Measurements from ENCODE around the gene MAP7D1.

Gene MAP7D1

DNA sequence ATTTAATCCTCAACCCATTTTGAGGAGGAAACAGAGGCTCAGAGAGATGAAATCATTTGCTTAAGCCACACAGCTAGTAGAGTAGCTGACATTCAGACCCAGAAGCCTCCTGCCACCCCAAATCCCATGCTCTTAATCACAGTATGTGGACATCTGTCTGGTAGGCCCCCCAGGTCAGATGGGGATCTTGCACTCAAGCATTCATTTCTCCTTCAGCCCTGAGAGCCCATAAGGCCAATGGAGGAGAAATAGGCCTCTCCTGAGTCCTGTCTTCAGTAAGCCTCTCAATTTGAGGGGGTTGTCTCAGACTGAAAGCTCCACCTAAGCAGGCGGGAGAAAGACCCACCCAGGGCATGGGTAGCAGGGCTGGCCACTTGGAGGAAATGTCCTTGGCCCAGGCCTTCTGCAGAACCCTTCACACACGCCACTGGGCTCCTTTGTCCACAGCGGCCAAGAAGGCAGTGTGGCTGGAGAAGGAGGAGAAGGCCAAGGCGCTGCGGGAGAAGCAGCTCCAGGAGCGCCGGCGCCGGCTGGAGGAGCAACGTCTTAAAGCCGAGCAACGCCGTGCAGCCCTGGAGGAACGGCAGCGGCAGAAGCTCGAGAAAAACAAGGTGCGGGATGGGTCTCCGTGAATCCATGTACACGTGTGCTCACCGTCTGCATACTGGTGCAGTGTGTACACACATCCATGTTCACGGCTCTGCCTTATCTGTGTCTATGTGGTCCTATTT lies 16.2 kb downstream of the MAP7D1 start:
- Histone ChIP-seq H3K4me1 (peaks cover 2 to 27% (median 12%) of the 10 kb centered on the region in 10 experiments; a peak in 13 of 20 replicates), H3K27ac (no peak overlapping the region), H3K9ac (no peak overlapping the region), H3K36me3 (peaks cover 86 to 100% (median 96%) of the 10 kb centered on the region in 11 experiments), H3K27me3 (no peaks in the 10 kb centered on the region), H3K9me3 (replicated peaks in 1 of 11) (no peaks in the 10 kb centered on the region), H4K20me1 (peaks cover 73 to 100% (median 98%) of the 10 kb centered on the region in 11 experiments), H3K4me2 (no peak overlapping the region), H3K4me3 (no peak overlapping the region)
- TF ChIP-seq Cebpa-rat (IDR thresholded peaks at IDR 0.05) = no peak

DNA sequence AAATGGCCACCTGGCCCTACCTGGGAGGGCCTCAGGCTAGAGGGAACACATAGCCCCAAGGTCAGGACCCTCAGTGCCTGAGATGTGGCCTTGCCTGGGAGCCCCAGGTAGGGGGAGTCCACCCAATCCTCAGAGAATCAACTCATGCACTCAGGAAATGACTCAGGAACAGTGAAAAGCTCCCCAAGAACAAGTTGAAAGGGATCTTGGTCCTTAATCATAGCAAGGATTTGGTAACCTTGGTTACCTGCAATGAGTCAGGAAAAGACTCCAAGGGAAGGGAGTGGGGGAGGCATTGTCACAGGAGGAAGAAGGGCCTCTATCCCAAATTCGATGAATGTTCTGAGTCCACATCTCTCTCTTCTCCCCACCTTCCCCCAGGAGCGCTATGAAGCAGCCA lies 17.0 kb downstream of the MAP7D1 start:
- H3K36me3 ChIP-seq = peaks cover 85 to 100% (median 98%) of the 10 kb centered on the region in 11 experiments

DNA sequence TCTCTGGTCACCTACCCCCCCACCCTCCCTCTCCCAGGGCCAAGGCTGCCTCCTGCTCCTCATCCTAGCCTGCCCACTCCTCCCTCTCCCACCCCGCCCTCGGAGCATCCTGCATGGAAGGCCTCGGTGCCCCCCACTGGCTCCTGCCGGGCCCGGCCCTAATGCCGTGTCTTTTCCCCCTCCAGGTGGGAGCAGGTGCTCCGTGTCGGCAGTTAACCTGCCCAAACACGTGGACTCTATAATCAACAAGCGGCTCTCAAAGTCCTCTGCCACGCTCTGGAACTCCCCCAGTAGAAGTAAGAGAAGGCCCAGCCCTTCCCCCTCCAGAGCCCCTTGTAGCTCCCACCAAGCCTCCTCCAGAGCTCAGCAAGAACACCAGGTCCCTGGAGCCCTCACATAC lies 18.8 kb downstream of the MAP7D1 start:
- Histone ChIP-seq H3K9me3 (replicated peaks in 1 of 11) (no peaks in the 10 kb centered on the region), H3K27ac (peak overlapping the region in 4 of 11 experiments; percentile 13 to 54 (median 30); a peak in 4 of 22 replicates), H3K4me1 (peaks cover 0 to 18% (median 9%) of the 10 kb centered on the region in 10 experiments; a peak in 8 of 20 replicates), H3K27me3 (no peaks in the 10 kb centered on the region), H3K4me2 (peak overlapping the region in 2 of 11 experiments; percentile 3 to 26; a peak in 3 of 22 replicates), H3K36me3 (peaks cover 98 to 100% (median 99%) of the 10 kb centered on the region in 11 experiments), H3K9ac (peak overlapping the region in 4 of 11 experiments; percentile 3 to 50 (median 36); a peak in 2 of 22 replicates), H4K20me1 (peaks cover 54 to 99% (median 89%) of the 10 kb centered on the region in 11 experiments), H3K4me3 (no peak overlapping the region)
- TF ChIP-seq Cebpa-rat (IDR thresholded peaks at IDR 0.05) = no peak

More for the DNA sequence above, 17.0 kb downstream of the MAP7D1 start:
- Histone ChIP-seq H4K20me1 (peaks cover 65 to 99% (median 92%) of the 10 kb centered on the region in 11 experiments), H3K4me3 (no peak overlapping the region), H3K4me1 (peaks cover 0 to 19% (median 11%) of the 10 kb centered on the region in 10 experiments; a peak in 11 of 20 replicates), H3K27ac (no peak overlapping the region), H3K9me3 (replicated peaks in 1 of 11) (no peaks in the 10 kb centered on the region), H3K27me3 (no peaks in the 10 kb centered on the region), H3K4me2 (no peak overlapping the region), H3K9ac (no peak overlapping the region; a peak in 1 of 22 replicates)
- TF ChIP-seq Cebpa-rat (IDR thresholded peaks at IDR 0.05) = no peak

DNA sequence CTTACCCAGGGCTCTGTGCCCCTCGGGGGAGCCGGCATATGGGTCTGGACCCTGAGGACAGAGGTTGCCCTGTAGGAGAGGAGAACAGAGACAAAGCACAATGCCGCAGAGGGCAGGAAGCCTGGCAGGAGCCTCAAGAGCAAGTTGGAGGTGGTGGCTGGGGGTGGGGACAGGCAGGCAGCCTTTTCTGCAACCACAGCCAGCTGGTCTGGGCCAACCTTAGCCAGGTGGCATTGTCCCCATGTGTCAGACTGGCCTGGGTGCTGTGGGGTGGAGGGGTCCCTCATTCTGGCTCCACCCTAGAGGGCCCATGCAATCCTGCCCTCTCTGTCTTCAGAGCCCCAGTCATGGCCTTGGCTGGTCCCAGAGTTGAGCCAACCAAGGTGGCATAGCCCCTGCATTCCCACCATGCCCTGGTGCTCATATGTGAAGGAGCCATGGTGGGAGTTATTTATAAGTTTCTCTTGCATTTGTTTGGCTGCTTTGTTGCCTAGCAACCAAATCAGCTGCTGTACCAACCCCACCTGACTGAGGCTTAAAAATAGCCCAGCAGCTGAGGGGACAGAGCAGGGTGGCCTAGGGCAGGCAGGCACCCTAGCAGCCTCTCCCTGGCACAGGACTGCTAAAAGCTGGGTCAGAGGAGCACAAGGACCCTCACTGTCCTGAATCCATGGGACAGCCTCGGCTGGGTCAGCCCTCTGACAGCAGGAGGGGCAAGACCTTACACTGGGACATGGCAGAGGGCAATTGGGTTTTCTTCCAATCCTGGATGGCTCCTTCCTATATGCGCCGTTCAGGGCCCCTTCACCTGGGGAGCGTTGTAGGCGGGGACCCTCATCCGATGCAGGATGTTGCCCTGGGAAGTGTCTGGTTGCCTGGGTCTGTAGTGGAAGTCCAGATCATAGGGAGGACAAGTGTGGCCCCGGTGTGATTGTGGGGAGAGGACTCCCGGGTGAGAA lies 19.5 kb downstream of the MAP7D1 start:
- Histone ChIP-seq H4K20me1 (peaks cover 49 to 99% (median 89%) of the 10 kb centered on the region in 11 experiments), H3K27ac (peak overlapping the region in 5 of 11 experiments; percentile 0 to 54 (median 25); a peak in 4 of 22 replicates), H3K9me3 (replicated peaks in 1 of 11) (no peaks in the 10 kb centered on the region), H3K4me3 (no peak overlapping the region), H3K36me3 (peaks cover 98 to 100% (median 99%) of the 10 kb centered on the region in 11 experiments), H3K4me1 (peaks cover 0 to 18% (median 9%) of the 10 kb centered on the region in 10 experiments; a peak in 8 of 20 replicates), H3K27me3 (no peaks in the 10 kb centered on the region), H3K4me2 (peak overlapping the region in 2 of 11 experiments; percentile 3 to 26; a peak in 3 of 22 replicates), H3K9ac (peak overlapping the region in 7 of 11 experiments; percentile 3 to 50 (median 9); a peak in 4 of 22 replicates)
- TF ChIP-seq Cebpa-rat (IDR thresholded peaks at IDR 0.05) = no peak

DNA sequence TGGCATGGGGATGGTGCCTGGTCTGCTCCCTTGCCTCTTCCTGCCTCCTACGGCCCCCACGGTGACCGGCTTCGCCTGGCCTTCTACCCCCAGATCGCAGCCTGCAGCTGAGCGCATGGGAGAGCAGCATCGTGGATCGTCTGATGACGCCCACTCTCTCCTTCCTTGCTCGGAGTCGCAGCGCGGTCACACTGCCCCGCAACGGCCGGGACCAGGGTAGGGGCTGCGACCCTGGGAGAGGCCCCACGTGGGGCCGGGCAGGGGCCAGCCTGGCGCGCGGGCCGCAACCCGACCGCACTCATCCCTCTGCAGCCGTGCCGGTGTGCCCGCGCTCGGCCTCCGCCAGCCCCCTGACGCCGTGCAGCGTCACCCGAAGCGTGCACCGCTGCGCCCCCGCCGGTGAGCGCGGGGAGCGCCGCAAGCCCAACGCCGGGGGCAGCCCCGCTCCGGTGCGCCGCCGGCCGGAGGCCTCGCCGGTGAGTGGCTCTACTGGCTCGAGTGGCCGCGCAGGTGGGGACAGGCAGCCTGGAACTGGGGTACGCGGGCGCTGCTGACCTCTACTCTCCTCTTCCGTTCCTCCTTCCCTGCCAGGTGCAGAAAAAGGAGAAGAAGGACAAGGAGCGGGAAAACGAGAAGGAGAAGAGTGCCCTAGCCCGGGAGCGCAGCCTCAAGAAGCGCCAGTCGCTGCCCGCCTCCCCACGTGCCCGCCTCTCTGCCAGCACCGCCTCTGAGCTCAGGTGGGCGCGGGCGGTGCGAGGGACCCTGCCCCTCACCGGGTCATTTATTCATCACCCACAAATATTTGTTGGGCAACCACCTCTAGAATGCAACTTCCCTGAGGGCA lies 20.4 kb downstream of the MAP7D1 start:
- no peak for TF ChIP-seq Cebpa-rat (IDR thresholded peaks at IDR 0.05)
- peak overlapping the region in 2 of 11 experiments; percentile 9 to 39; a peak in 1 of 22 replicates for H3K9ac ChIP-seq
- H3K4me1 ChIP-seq = peaks cover 0 to 18% (median 9%) of the 10 kb centered on the region in 10 experiments; a peak in 8 of 20 replicates
- H3K27ac ChIP-seq = peak overlapping the region in 1 of 11 experiments; percentile 35; a peak in 1 of 22 replicates
- no peaks in the 10 kb centered on the region for H3K9me3 ChIP-seq (replicated peaks in 1 of 11)
- no peaks in the 10 kb centered on the region for H3K27me3 ChIP-seq
- H3K36me3 ChIP-seq = peaks cover 98 to 100% (median 99%) of the 10 kb centered on the region in 11 experiments
- no peak overlapping the region for H3K4me3 ChIP-seq
- peaks cover 40 to 99% (median 82%) of the 10 kb centered on the region in 11 experiments for H4K20me1 ChIP-seq
- no peak overlapping the region for H3K4me2 ChIP-seq

DNA sequence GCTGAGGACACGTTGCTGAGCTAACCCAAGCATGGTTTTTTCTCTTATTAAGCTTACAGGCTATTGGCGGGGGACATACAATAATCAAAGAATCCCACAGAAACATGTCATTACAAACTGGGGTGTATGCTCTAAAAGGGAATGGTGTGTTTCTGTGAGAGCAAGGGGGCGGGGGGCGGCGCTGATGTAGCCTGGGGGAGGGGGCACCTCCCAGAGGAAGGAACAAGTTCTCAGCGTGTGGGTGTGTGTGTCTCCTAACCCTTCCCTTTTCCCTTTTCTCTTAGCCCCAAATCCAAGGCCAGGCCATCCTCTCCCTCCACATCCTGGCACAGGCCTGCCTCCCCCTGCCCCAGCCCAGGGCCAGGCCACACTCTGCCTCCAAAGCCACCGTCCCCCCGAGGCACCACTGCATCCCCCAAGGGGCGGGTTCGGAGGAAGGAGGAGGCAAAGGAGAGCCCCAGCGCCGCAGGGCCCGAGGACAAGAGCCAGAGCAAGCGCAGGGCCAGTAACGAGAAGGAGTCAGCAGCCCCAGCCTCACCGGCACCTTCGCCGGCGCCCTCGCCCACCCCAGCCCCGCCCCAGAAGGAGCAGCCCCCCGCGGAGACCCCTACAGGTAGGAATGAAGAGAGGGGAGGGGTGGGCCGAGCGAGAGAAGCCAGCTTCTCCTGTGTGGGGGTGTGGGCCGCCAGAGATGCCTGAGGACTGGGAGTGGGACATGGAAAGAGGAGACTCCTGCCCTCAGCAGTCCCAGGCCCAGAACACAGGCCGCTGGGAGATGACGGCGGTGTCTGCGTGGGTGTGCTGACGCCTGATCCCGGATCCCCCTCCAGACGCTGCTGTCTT lies 21.9 kb downstream of the MAP7D1 start:
- Histone ChIP-seq H3K4me2 (no peak overlapping the region), H3K9ac (no peak overlapping the region), H4K20me1 (peaks cover 37 to 88% (median 68%) of the 10 kb centered on the region in 11 experiments), H3K4me3 (no peak overlapping the region), H3K27ac (no peak overlapping the region), H3K9me3 (replicated peaks in 1 of 11) (no peaks in the 10 kb centered on the region), H3K4me1 (peaks cover 0 to 18% (median 4%) of the 10 kb centered on the region in 10 experiments; a peak in 8 of 20 replicates), H3K36me3 (peaks cover 90 to 99% (median 96%) of the 10 kb centered on the region in 11 experiments), H3K27me3 (no peaks in the 10 kb centered on the region)
- TF ChIP-seq Cebpa-rat (IDR thresholded peaks at IDR 0.05) = no peak

DNA sequence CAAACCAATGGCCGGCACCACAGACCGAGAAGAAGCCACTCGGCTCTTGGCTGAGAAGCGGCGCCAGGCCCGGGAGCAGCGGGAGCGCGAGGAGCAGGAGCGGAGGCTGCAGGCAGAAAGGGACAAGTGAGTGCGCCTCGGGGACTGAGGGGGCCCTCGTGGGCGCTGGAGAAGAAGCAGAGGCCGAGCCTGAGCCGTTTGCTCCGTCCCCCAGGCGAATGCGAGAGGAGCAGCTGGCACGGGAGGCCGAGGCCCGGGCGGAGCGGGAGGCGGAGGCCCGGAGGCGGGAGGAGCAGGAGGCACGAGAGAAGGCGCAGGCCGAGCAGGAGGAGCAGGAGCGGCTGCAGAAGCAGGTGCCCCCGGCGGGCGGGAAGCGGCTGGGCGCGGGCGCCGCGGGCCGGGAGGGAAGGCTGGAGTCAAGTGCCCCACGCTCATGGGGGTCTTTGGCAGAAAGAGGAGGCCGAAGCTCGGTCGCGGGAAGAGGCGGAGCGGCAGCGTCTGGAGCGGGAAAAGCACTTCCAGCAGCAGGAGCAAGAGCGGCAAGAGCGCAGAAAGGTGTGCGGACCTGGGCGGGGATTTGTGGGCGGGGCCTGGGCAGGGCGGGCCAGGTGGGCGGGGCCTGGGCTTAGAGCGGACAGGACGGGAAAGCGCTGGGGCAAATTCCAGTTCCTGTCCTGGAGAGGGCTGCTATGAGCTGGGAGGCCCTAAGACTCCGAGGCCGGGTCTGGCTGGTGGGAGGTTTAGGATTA lies 22.7 kb downstream of the MAP7D1 start:
- H3K27ac ChIP-seq = no peak overlapping the region
- no peaks in the 10 kb centered on the region for H3K27me3 ChIP-seq
- TF ChIP-seq Cebpa-rat (IDR thresholded peaks at IDR 0.05) = no peak
- H3K36me3 ChIP-seq = peaks cover 82 to 99% (median 93%) of the 10 kb centered on the region in 11 experiments
- H3K4me1 ChIP-seq = peaks cover 0 to 18% (median 0%) of the 10 kb centered on the region in 10 experiments; a peak in 4 of 20 replicates
- H3K9me3 ChIP-seq (replicated peaks in 1 of 11) = no peaks in the 10 kb centered on the region
- H3K4me3 ChIP-seq = no peak overlapping the region
- no peak overlapping the region for H3K4me2 ChIP-seq
- H3K9ac ChIP-seq = no peak overlapping the region
- H4K20me1 ChIP-seq = peaks cover 29 to 83% (median 60%) of the 10 kb centered on the region in 11 experiments

Data from BLaER1 treated with 17β-estradiol and CSF1 and Interleukin-3, amounts not matched to agents 10 nM and 100 nM (cell line).